ENCODE data around the gene SLC33A1. TPM values are rescaled to one million over a fixed set of nuclear protein-coding genes. Genes with fewer than 3 reads are reported as not detected.

Gene SLC33A1
- total and polyA plus RNA-seq, 8 donors = 10.1 to 39.1 (median 32.9) TPM

GRCh38 chr3:155792532-155792931, 61.7 kb downstream of the SLC33A1 start:
- Histone ChIP-seq H3K36me3 (no peaks in the 10 kb centered on the region), H3K4me1 (no peaks in the 10 kb centered on the region), H3K4me3 (no peak overlapping the region), H3K27me3 (no peaks in the 10 kb centered on the region), H3K9me3 (no peaks in the 10 kb centered on the region), H3K27ac (no peak overlapping the region)
- intact Hi-C loops (cut with DNase I) = no loop called here
- WGBS, 2 donors = 81 to 97% methylated on average over 1 of the region's 1 CpG
- DNase-seq (no peak), ATAC-seq (no peak), FAIRE-seq (no peak)
- TF ChIP-seq CTCF (IDR thresholded peaks at IDR 0.05) = no peak

- DNase-seq = no peak
- Histone ChIP-seq H3K27me3 (no peaks in the 10 kb centered on the region), H3K27ac (no peak overlapping the region), H3K4me1 (no peaks in the 10 kb centered on the region), H3K36me3 (no peaks in the 10 kb centered on the region), H3K4me3 (no peak overlapping the region), H3K9me3 (no peaks in the 10 kb centered on the region)
- no peak for TF ChIP-seq CTCF (IDR thresholded peaks at IDR 0.05)
- intact Hi-C loops (cut with DNase I) = no loop called here
- ATAC-seq = no peak
- WGBS, 2 donors = 97 to 100% methylated on average over 2 of the region's 2 CpGs
- no peak for FAIRE-seq
These were observed 63.0 kb downstream of the SLC33A1 start for GRCh38 chr3:155791190-155791589.

GRCh38 chr3:155790272-155790925, 63.8 kb downstream of the SLC33A1 start:
- Histone ChIP-seq H3K4me1 (no peaks in the 10 kb centered on the region), H3K27ac (no peak overlapping the region), H3K9me3 (no peaks in the 10 kb centered on the region), H3K4me3 (no peak overlapping the region), H3K27me3 (no peaks in the 10 kb centered on the region), H3K36me3 (no peaks in the 10 kb centered on the region)
- ATAC-seq = no peak
- WGBS, 2 donors = 80 to 82% methylated on average over 4 of the region's 4 CpGs
- FAIRE-seq = no peak
- DNase-seq = no peak
- TF ChIP-seq CTCF (IDR thresholded peaks at IDR 0.05) = no peak
- intact Hi-C loops (cut with DNase I) = no loop called here

GRCh38 chr3:155785662-155786295, 68.4 kb downstream of the SLC33A1 start:
- DNase-seq (no peak), ATAC-seq (no peak), FAIRE-seq (no peak)
- H3K27me3 ChIP-seq = no peaks in the 10 kb centered on the region
- no peak overlapping the region for H3K27ac ChIP-seq
- H3K4me1 ChIP-seq = no peaks in the 10 kb centered on the region
- H3K36me3 ChIP-seq = peaks cover 0 to 8% (median 0%) of the 10 kb centered on the region in 3 donors
- no peaks in the 10 kb centered on the region for H3K9me3 ChIP-seq
- no peak for TF ChIP-seq CTCF (IDR thresholded peaks at IDR 0.05)
- H3K4me3 ChIP-seq = no peak overlapping the region
- intact Hi-C loops (cut with DNase I) = no loop called here

- H3K4me3 ChIP-seq = no peak overlapping the region
- no peaks in the 10 kb centered on the region for H3K27me3 ChIP-seq
- WGBS, 2 donors = 97 to 100% methylated on average over 1 of the region's 1 CpG
- ATAC-seq = no peak
- no peaks in the 10 kb centered on the region for H3K4me1 ChIP-seq
- H3K36me3 ChIP-seq = peaks cover 0 to 8% (median 0%) of the 10 kb centered on the region in 3 donors
- no peaks in the 10 kb centered on the region for H3K9me3 ChIP-seq
- no peak for DNase-seq
- no peak for TF ChIP-seq CTCF (IDR thresholded peaks at IDR 0.05)
- H3K27ac ChIP-seq = no peak overlapping the region
- intact Hi-C loops (cut with DNase I) = no loop called here
- FAIRE-seq = no peak
These were observed 71.8 kb downstream of the SLC33A1 start for GRCh38 chr3:155782390-155782953.

Measured in pancreas (tissue), 10 donors.